DMS53 (cell line): ENCODE data around the gene FOXO3.
A peak's percentile ranks its signal among the peaks of the same experiment; 100 is the strongest.
"Not testable (repeated sequence)": the region's sequence is repeated elsewhere in the genome, so short reads cannot be mapped to it uniquely, and the experiment has no call there.

ENCODE experiments used
- DNase-seq: peaks from one replicate; lab custom pipeline; 2025; lab: John Stamatoyannopoulos, UW

Gene FOXO3

DNA sequence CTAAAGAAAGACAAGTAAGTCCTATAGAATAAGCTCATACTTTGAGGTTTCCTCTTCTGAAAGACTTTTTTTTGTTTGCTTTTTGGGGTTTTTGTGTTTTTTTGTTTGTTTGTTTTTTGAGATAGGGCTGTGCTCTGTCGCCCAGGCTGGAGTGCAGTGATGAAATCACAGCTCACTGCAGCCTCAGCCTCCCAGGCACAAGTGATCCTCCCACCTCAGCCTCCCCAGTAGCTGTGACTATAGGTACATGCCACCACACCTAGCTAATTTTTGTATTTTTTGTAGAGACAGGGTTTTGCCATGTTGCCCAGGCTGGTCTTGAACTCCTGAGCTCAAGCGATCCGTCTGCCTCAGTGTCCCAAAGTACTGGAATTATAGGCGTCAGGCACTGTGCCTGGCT is 98.1 kb downstream of the FOXO3 start:
- not testable (repeated sequence) for DNase-seq

DNA sequence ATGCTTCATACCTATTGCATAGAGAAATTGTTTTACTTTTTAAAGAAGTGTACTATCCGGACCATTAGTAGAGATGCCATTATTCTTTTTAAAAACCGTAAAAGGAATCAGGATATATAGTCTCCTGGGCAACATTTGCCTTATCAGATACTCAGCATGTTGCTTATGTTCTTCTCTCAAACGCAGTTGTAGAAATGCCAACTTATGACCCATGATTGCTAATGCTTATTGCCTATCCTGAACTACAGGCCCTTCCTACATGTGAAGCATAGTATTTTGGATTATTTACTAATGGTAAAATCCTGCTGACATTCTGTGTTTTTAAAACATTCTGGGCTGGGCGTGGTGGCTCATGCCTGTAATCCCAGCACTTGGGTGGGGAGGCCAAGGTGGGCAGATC is 99.5 kb downstream of the FOXO3 start:
- no peak for DNase-seq

DNA sequence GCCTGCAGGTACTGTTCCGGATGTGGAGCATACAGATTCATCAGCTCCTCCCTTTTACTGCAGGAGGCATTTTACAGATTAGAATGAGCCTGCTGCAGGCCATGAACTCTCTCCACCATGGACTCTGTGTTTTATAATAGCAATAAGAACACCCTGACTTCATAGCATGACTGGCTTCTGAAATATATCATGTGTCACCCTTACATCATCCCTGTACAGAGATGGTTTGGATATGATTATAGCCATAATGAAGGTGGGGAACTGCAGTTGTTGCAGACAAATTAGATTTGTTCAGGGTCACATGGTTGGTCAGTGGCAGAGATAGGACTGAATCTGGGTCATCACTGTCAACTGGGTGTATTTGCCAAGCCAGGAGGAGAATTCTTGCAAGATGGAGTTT is 100.7 kb downstream of the FOXO3 start:
- DNase-seq: no peak

DNA sequence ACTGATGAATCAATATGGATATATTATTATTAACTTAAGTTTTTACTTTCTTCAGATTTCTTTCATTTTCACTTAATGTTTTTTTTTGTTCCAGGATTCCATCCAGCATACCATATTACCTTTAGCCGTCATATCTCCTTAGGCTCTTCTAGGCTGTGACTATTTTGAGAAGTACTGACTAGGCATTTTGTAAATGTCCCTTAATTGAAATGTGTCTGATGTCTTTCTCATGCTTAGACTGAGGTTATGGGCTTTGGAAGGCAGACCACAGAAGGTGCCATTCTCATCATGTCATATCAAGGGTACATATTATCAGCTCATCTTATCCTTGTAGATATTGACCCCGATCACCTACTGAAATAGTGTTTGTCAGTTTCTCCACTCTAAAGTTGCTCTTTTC is 101.3 kb downstream of the FOXO3 start:
- no peak for DNase-seq

DNA sequence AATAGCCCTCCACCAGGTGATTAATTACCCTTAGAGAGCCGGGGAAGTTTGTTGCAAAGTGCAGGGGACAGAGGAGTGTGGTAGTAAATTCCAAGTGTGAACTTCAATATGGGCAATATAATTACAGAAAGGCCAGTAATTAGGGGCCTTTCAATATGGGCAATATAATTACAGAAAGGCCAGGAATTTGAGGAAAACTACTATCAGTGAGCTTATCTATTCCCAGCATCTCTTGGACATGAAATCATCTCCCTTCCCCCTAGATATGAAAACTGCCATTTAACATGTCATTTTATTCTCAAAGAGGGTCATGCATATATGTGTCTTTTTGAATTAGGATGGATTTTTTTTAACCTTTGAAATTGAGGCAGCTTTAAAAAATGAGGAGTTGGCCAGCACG is 102.0 kb downstream of the FOXO3 start:
- no peak for DNase-seq

DNA sequence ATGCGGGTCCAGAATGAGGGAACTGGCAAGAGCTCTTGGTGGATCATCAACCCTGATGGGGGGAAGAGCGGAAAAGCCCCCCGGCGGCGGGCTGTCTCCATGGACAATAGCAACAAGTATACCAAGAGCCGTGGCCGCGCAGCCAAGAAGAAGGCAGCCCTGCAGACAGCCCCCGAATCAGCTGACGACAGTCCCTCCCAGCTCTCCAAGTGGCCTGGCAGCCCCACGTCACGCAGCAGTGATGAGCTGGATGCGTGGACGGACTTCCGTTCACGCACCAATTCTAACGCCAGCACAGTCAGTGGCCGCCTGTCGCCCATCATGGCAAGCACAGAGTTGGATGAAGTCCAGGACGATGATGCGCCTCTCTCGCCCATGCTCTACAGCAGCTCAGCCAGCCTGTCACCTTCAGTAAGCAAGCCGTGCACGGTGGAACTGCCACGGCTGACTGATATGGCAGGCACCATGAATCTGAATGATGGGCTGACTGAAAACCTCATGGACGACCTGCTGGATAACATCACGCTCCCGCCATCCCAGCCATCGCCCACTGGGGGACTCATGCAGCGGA is 102.9 kb downstream of the FOXO3 start:
- DNase-seq: not testable (repeated sequence)

DNA sequence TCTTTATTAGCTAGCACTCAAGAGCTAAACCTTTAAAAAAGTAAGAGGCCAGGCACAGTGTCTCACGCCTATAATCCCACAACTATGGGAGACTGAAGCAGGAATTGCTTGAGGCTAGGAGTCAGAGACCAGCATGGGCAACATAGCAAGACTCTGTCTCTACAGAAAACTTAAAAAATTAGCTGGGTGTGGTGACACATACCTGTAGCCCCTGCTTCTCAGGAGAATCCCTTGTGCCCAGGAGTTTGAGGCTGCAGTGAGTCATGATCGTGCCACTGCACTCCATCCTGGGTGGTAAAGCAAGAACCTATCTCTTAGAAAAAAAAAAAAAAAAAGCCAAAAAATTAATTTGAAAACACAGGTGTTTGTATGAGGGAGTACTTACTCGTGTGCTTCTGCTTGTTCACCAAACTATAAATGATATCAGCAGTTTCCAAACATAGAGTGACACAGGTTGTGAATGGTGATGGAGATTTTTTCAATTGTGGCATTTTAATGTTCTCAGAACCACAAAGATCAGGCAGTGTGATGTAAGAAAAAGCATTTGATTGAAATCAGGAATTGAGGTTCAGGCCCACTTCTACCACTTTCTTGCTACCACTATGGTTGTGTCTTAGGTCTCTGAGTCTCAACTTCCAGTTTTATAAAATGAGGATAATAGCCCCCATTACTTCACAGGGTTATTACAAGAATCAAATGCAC is 104.9 kb downstream of the FOXO3 start:
- DNase-seq: no peak

DNA sequence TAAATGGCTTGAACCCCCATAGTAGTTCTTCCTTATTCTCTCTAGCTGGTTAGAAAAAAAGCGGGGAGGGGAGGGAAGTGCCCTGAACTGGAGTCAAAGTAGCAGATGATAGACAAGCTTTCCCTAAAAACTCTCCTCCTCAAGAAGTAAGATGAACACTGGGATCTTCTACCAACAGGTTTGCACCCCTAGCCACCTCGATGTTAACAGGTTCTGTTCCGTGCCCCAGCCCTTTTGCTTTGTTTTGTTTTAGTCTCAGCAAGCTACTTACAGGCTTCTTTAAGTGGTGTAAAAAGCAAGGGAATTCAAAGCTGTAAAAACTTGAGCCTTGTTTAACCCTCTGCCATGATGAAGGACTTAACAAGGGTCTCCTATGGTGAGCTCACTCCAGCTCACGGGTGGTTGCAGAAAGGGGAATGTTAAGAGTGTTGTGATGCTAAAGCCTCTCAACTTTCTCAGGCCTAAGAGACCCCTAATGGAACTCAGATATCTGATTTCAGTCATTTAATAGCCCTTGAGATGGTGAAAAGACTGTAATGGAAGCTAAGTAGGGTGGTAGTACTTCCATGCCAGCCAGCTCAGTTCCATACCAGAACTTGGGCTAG is 106.0 kb downstream of the FOXO3 start:
- DNase-seq: no peak

DNA sequence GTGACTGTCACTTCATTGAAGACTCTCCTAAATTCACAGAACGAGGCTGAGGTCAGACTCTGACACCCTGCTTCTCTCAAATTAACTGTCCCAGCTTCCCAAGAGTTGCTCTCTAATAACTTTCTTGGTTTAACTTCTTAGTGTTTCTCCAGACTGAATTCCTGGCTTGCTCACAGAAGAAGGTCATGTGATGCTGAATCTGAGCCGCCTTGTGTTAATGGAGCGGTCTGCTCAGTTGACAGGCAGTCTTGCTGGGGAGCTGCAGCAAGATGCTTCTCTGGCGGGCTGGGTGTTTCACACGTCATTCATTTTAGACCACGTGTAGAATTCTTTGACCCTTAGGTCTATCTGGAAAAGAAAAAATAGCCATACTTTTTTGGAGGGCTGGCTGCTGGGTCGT is 107.3 kb downstream of the FOXO3 start:
- no peak for DNase-seq

DNA sequence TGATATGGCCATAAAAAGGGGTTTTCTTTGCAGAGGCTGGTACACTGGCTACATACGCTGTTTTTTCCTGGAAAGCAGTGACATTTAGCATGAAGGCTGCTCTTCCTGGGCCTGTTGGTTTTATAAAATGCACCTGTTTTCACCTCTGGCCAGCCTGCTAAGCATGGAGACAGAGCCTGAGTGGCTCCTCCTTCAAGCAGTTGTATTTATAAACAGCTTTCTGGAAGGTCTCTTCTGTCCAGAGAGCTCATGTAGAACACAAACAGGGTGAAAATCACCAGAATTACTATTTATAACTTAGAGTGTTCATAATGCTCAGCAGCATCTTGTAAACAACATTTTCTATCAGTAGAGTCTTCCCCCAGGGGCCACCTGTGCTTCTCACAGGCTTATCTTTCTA is 109.0 kb downstream of the FOXO3 start:
- DNase-seq: no peak

DNA sequence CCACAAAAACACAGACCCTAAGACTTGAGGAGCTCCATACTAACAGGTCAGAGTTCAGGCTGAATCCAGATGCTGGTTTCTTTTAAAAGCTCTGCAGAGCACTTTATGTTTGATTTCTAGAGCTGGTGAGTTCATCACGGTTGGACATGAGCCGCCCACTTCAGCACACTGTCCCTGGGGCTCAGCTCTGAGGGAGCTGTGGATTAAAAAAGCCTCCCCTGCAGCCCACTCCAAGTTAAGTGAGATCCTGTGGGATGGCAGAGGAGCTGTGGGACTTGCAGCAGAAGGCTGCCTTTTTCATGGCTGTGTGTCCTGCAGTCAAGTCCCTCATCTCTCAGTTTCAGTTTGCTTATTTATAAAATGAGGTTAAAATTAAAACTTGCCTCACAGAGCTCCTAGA is 110.5 kb downstream of the FOXO3 start:
- DNase-seq: no peak

DNA sequence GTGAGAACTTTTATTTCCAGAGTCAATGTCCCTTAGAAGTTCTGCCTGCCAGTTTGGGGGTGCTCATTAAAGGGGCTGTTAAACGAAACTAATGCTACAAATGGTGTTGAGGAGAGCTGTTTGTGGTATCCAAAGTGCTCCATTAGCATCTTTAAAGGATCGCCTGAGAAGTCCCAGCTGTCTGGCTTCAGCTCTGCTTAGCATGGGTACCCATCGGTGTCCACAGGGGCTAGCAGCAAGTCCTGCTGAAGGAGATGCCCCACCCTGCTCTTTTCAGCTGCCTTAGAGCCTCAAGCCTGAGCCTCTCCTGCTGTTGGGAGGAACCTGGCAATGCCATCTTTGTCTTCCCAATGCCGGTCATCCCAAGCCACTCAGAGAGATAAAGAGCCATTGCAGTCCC is 111.1 kb downstream of the FOXO3 start:
- no peak for DNase-seq

DNA sequence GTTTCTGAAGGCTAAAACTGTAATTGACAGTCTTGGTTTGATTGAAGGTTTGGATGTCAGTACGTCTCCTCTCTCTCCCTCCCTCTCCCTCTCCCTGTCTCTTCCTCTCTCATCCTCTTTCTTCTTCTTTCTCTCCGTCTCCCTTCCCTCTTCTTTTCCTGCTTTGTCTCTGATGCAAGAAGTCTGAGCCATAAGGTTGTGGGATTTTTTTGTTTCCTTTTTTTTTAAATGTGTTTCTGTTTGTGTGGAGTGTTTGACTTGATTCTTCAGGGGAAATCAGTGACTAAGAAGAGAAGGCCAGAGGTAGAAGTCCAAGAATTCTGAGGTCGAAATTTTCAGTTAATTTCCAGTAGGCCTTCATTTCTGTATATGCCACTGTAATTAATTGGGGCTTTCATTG is 111.9 kb downstream of the FOXO3 start:
- no peak for DNase-seq

DNA sequence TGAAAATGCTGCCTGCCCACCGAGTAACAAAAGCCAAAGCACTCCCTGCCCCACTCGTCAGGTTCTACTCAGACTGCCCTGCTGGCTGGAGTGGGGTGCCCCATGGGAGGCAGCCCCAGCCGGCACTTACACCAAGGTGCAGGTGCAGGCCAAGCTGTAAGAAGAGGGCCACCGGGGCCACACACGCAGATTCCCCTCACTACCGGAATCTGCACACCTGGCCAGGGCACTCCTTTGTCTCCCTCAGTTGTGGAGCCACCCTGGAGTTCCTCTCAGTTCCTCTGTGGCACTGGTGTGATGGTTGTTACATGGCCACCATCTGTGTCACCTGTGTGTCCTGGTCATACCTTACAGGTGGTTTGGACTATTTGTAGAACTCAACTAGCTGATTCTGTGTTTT is 112.4 kb downstream of the FOXO3 start:
- no peak for DNase-seq

DNA sequence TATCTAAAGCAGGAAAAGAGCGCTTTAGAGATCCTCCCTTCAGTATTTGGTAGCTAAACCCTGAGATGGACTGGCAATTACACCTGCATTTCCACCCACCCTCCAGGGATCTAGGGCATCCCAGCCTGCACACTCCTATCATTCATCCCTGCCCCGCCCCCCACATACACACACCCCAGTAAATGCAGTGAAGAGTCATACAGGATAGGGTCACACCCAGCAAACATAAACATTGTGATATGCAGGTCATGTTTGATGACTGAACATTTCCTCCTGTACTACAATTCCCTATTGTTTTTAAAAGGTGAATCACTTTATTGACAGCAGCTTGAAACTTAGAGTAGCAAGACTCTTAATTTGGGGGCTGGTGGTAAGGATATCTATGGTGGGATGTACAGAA is 112.9 kb downstream of the FOXO3 start:
- peak; percentile 3 for DNase-seq

DNA sequence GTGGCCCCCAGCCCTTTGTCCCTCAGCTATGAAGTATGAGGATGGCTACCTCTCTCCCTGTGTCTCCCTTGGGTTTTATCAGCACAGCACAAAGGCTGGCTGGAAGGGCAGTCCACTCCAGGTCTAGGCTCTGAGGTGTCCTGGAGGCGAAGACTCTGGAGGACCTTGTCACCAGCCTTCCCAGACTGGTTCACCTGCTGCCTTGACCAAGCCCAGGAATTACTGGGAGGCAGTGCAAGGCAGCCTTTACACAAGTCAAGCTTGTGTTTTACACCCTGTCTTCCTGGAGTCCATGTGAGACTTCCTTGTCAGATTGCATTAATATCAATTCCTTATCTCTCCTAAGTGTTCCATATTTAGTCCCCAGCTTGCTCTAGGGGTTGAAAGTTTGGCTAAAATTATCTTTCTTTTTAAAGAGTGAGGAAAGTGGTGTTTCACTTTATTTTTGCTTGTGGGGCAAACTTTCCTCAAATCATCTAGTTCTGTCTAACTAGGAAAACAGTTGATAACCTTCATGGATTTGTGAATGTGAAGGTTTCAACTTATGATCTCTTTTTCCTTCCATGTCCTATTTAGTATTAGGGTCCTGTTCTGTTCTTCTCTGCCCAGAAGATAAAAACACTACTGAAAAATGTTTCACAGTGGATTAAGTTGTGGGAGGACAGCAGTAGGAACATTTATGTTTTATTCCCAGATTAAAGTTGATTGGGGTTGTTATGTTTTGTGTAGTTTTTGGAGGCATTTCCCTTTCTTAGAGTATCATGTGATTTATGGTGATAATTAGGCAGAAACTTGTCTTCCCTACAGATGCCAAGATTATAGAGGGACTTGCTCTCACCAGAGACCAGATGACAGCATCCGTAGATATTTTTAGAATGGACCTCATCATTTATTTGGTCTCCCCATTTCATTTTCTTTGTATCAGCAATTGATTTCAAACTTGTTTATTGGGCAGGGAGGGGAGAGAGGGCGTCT is 114.8 kb downstream of the FOXO3 start:
- no peak for DNase-seq

DNA sequence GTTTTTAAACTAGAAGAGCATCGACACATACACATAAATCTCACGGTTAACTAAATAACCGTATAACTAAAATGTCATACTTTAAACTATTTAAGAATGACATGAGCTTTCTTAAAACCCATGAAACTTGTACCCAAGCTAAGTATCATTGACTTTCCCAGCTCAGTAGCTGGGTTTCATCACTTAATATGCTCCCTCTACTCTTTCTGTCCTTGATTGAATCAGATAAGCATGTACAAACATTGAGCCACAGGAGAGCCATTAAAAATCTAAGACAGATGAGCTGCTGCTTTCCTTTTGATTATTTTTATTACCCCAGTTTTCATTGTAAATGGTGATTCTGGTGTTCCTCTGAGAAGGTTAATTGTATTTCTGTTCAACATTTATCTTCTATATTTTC is 115.8 kb downstream of the FOXO3 start:
- no peak for DNase-seq

DNA sequence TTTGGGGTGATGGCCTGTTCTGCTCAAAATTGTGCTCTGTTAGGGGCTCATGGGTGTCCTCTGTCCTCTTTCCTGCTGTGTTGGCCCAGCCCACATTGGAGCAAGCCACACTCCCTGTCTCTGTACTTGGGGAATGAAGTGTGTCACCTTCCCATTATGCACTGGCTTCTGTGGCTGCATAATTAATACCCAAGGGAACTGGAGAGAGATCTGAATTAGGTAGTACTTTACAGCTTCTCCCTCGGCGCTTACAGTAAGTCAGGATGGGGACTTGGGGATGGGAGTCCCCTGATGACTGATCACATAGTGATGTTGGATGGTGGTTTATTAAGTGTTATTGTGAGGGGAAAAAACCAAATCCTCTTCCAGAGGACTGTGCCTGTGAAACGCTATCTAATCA is 116.6 kb downstream of the FOXO3 start:
- no peak for DNase-seq

DNA sequence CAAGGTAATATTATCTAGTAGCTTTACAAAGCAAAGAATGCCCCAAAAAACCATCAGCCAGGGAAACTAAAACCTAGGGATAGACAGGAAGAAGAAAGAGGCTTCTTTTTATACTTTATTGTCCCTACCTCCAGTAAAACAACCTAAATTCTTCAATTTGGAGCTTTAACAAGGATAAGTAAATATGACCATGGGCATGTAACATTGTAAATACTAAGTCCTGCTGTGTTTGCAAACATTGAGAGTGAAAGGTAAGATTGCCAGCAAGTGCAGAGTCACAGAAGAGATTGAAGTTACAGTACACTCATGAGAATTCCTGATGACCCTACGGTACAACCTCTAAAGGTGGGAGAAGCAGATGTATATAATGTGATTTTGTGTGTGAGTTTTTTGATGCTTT is 117.2 kb downstream of the FOXO3 start:
- no peak for DNase-seq

DNA sequence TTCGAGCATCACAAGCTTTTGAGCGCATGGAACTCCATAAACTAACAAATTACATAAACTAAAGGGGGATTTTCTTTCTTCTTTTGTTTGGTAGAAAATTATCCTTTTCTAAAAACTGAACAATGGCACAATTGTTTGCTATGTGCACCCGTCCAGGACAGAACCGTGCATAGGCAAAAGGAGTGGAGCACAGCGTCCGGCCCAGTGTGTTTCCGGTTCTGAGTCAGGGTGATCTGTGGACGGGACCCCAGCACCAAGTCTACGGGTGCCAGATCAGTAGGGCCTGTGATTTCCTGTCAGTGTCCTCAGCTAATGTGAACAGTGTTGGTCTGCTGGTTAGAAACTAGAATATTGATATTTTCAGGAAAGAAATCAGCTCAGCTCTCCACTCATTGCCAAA is 119.6 kb downstream of the FOXO3 start:
- not testable (repeated sequence) for DNase-seq

DNA sequence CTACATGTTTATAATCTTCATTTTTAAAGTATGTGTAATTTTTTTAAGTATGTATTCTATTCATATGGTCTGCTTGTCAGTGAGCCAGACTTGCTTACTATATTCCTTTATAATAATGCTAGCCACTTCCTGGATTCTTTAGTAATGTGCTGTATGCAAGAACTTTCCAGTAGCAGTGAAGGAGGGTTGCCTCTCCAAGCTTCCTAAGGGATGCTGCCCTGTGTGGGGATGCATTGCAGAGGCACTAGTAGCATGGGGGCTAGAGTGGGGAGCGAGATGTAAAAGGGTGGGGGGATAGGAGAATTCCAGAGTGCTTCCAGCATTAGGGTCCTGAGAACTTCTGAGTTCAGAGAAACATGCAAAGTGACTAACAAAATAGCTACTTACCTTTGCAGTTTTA is 121.0 kb downstream of the FOXO3 start:
- DNase-seq: not testable (repeated sequence)

DNA sequence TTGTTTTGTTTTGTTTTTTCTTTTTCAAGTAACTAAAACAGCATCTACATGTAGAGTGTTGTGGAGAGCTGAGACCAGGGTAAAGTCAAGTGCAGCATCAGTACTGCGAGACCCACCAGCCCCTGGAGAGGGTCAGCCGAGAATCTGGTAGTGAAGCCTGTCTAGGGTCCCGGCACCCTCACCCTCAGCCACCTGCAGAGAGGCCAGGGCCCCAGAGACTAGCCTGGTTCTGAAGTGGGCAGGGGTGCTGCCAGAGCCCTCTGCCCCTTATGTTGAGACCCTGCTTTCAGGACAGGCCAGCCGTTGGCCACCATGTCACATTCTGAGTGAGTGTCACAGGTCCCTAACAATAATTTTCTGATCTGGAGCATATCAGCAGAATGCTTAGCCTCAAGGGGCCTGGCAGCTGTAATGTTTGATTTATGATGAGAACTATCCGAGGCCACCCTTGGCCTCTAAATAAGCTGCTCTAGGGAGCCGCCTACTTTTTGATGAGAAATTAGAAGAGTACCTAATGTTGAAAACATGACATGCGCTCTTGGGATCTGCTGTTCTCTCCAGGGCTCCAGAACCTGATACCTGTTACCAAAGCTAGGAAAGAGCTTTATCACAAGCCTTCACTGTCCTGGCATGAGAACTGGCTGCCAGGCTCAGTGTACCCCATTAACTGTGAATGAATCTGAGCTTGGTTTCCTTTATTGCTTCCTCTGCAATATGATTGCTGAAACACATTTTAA is 121.8 kb downstream of the FOXO3 start:
- not testable (repeated sequence) for DNase-seq
